GM04503 (cell line): ENCODE results near the gene DRAM2.

Experiments
- DNase-seq: peaks from one replicate; pipeline ENCODE4 v3.0.0-alpha.2; 2012; ENCODE audit warnings: low read depth

Gene DRAM2

GRCh38 chr1:111139956-111140679 is at the start of gene DRAM2, which contains the start of gene CEPT1:
TSS of gene DRAM2 (minus strand) at chr1:111140093. CDS start at chr1:111131554, 8,539 bp downstream.
TSS of gene CEPT1 (plus strand) at chr1:111140223. CDS start at chr1:111147715, 7,492 bp downstream.
- DNase-seq: peak; percentile 79

- no peak for DNase-seq
Observed at GRCh38 chr1:111184663-111185062, 44.8 kb upstream of the DRAM2 start.

- no peak for DNase-seq
Observed at GRCh38 chr1:111183308-111184069, 43.6 kb upstream of the DRAM2 start.

- DNase-seq: no peak
Observed at GRCh38 chr1:111182052-111182451, 42.2 kb upstream of the DRAM2 start.

GRCh38 chr1:111179968-111180533 is 40.2 kb upstream of the DRAM2 start:
- DNase-seq: no peak

- no peak for DNase-seq
Observed at GRCh38 chr1:111176678-111177077, 36.8 kb upstream of the DRAM2 start.

GRCh38 chr1:111175349-111175748 is 35.5 kb upstream of the DRAM2 start:
- DNase-seq: no peak

- no peak for DNase-seq
Observed at GRCh38 chr1:111174070-111174469, 34.2 kb upstream of the DRAM2 start.

GRCh38 chr1:111172463-111172862 is 32.6 kb upstream of the DRAM2 start:
- no peak for DNase-seq

GRCh38 chr1:111164151-111164550 is 24.3 kb upstream of the DRAM2 start:
- no peak for DNase-seq

- DNase-seq: no peak
Observed at GRCh38 chr1:111163363-111163762, 23.5 kb upstream of the DRAM2 start.

- DNase-seq: no peak
Observed at GRCh38 chr1:111162488-111162880, 22.6 kb upstream of the DRAM2 start.

- no peak for DNase-seq
Observed at GRCh38 chr1:111161843-111162487, 22.1 kb upstream of the DRAM2 start.

GRCh38 chr1:111157431-111157830 is 17.5 kb upstream of the DRAM2 start:
- DNase-seq: no peak

- DNase-seq: no peak
Observed at GRCh38 chr1:111154021-111154999, 14.4 kb upstream of the DRAM2 start.

GRCh38 chr1:111151838-111152237 is 11.9 kb upstream of the DRAM2 start:
- DNase-seq: no peak

- DNase-seq: no peak
Observed at GRCh38 chr1:111148376-111148881, 8.5 kb upstream of the DRAM2 start.

GRCh38 chr1:111147948-111148347 is 8.1 kb upstream of the DRAM2 start:
- DNase-seq: no peak

- DNase-seq: no peak
Observed at GRCh38 chr1:111145963-111146768, 6.3 kb upstream of the DRAM2 start.

- no peak for DNase-seq
Observed at GRCh38 chr1:111145542-111145941, 5.6 kb upstream of the DRAM2 start.
